BJ (cell line): ENCODE data around the gene PDE4A. TPM values are rescaled to one million over a fixed set of nuclear protein-coding genes. Genes with fewer than 3 reads are reported as not detected.

Experiments used
- CTCF ChIA-PET: fragments of 350-600 bp; formaldehyde crosslinking; extraction: SDS; loops from one replicate; lab custom pipeline; 2021; ENCODE audit warnings: antibody characterized with exemption, inconsistent platforms; lab: Yijun Ruan, JAX
- POLR2A ChIA-PET: fragments of 300-600 bp; sonication (Branson Sonifier 250); formaldehyde crosslinking; extraction: SDS; loops from one replicate; lab custom pipeline; 2021; ENCODE audit warnings: antibody characterized with exemption; lab: Charles Lee
- DNase-seq: peaks from one replicate; pipeline ENCODE4 v3.0.0-alpha.2; 2011; ENCODE audit warnings: low read depth
- H3K27me3 ChIP-seq: 2 replicates; pipeline ENCODE4 v1.6.0; 2011; ENCODE audit warnings: low read length; ENCODE audit not compliant: control insufficient read depth, insufficient read depth
- H3K36me3 ChIP-seq: 2 replicates; pipeline ENCODE4 v1.5.1; 2011; ENCODE audit warnings: low read length; ENCODE audit not compliant: control insufficient read depth, insufficient read depth
- H3K4me3 ChIP-seq: 2 replicates; pipeline ENCODE4 v1.5.1; 2011; ENCODE audit warnings: low read depth, mild to moderate bottlenecking, control low read depth, low read length
- polyA plus RNA-seq: library from polyadenylated mRNA; depleted of rRNA; stranded (reverse); fragments of >200 nt; gene quantifications from 2 replicates; pipeline ENCODE4 v1.2.3, GENCODE V29; 2011
- TF ChIP-seq, protein P1 (sequence below): IDR thresholded peaks from 2 replicates; pipeline ENCODE4 v1.5.1; 2011; ENCODE audit warnings: low read depth, mild to moderate bottlenecking, control low read depth, inconsistent platforms, low read length, moderate library complexity; ENCODE audit not compliant: insufficient read depth

Gene PDE4A
- polyA plus RNA-seq, 1 experiment: 4.2 TPM

DNA sequence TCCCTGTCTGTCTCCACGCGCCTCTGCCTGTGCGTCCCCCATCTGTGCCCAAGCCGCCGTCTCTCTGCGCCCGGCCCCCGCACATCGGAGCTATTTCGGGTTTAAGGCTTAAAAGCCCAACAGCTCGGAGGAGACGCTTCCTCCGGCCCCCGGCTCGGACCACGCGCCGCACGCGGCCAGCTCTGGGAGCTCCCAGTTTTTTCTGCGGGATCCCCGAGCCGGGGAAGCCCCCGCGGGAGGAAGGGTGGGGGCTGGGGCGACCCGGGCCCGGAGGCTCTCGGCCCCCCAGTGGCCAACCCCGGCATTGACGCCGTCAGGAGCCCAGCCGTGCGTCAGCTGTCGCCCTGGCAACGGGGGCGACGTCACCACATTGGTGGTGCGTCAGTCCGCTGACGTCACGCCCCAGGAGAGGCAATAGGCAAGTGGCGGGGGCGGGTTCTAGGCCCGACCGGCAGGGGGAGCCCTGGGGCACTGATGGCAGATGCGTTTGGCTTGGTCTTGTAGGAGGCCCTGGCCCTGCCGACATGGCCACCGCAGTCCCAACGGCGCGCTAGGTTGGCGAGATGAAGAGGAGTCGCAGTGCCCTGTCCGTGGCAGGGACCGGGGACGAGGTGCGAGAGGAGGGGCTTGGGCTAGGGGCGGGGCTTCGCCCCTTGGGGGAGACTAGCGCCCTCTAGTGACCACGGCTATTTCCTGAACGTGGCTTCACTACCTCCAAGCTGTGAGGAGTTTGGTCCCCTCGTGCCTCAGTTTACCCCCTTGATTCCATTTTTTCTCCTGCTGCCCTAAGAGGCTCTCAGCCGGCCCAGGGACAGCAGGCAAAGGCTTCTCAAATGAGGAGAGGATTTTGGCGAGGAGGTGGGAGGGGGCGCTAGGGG lies 3.7 kb upstream of the PDE4A start:
- H3K27me3 ChIP-seq: peaks cover 26% of the 10 kb centered on the region
- peak overlapping the region; percentile 54 for H3K4me3 ChIP-seq
- CTCF ChIA-PET: interaction anchor here (0.6 to 17.1 kb wide), 20 partner anchors 7 to 361 kb away, joined by 3 to 321 read pairs (median 5); partner anchors contain the start of genes CDC37, ICAM1 and ICAM5
- TF ChIP-seq, protein P1, sequence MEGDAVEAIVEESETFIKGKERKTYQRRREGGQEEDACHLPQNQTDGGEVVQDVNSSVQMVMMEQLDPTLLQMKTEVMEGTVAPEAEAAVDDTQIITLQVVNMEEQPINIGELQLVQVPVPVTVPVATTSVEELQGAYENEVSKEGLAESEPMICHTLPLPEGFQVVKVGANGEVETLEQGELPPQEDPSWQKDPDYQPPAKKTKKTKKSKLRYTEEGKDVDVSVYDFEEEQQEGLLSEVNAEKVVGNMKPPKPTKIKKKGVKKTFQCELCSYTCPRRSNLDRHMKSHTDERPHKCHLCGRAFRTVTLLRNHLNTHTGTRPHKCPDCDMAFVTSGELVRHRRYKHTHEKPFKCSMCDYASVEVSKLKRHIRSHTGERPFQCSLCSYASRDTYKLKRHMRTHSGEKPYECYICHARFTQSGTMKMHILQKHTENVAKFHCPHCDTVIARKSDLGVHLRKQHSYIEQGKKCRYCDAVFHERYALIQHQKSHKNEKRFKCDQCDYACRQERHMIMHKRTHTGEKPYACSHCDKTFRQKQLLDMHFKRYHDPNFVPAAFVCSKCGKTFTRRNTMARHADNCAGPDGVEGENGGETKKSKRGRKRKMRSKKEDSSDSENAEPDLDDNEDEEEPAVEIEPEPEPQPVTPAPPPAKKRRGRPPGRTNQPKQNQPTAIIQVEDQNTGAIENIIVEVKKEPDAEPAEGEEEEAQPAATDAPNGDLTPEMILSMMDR: peak; percentile 82
- no peaks in the 10 kb centered on the region for H3K36me3 ChIP-seq
- POLR2A ChIA-PET: no interaction called here
- DNase-seq: no peak

DNA sequence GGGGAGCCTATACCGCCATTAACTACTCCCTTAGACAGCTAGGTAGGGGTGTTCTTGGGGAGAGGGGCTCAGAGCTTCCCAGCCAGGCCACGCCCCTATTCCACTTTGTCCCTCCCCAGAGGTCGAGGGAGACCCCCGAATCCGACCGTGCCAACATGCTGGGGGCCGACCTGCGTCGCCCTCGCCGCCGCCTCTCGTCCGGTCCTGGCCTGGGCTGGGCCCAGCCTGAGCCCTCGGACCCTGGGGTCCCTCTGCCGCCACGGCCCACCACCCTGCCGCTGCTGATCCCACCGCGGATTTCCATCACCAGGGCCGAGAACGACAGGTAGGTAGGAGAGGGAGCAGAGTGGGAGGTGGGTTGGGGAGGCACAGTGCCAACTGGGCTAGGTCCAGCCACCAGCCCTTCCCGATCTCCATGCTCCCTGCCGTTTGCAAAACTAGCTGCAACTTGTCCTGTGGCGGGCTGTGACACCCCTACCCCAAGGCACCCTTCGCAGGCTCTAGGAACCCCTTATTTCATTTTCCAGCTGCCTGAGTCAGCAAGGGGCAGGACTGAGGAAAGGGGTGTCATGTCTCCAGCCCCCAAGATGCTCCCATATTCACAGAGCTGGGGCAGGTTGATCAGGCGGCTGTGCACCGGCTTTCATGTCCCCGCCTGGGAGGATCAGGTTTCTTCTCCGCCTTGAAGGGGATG lies 2.6 kb upstream of the PDE4A start:
- no peaks in the 10 kb centered on the region for H3K36me3 ChIP-seq
- TF ChIP-seq, protein P1: no peak
- CTCF ChIA-PET: interaction anchor here (0.5 to 17.1 kb wide), 17 partner anchors 10 to 362 kb away, joined by 3 to 321 read pairs (median 5); partner anchors contain the start of genes CDC37, ICAM1, ICAM5 and KRI1
- H3K4me3 ChIP-seq: no peak overlapping the region
- POLR2A ChIA-PET: interaction anchor here (1.2 kb wide), 1 partner anchor 12 kb away, joined by 8 read pairs; no protein-coding TSS in a partner anchor
- peaks cover 32% of the 10 kb centered on the region for H3K27me3 ChIP-seq
- DNase-seq: no peak

DNA sequence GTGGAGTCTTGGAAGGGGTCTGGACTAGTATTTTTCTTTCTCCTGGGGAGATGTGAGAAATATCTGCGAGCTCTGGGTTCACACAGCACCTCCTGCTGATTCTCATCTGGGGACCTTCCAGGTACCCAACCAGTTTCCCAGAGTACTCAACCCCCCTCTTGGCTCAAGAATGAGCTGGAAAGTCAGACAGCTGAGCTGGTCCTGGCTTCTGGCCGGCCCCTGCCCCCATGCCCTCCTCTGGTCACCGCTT lies 2.2 kb upstream of the PDE4A start:
- TF ChIP-seq, protein P1: no peak
- no peak for DNase-seq
- ChIA-PET POLR2A (interaction anchor here (1.2 kb wide), 1 partner anchor 13 kb away, joined by 8 read pairs; no protein-coding TSS in a partner anchor), CTCF (interaction anchor here (0.8 to 17.1 kb wide), 10 partner anchors 10 to 159 kb away, joined by 3 to 321 read pairs (median 6); partner anchors contain the start of genes CDC37, ICAM1, ICAM5 and KRI1)
- Histone ChIP-seq H3K27me3 (peaks cover 34% of the 10 kb centered on the region), H3K36me3 (no peaks in the 10 kb centered on the region), H3K4me3 (no peak overlapping the region)

DNA sequence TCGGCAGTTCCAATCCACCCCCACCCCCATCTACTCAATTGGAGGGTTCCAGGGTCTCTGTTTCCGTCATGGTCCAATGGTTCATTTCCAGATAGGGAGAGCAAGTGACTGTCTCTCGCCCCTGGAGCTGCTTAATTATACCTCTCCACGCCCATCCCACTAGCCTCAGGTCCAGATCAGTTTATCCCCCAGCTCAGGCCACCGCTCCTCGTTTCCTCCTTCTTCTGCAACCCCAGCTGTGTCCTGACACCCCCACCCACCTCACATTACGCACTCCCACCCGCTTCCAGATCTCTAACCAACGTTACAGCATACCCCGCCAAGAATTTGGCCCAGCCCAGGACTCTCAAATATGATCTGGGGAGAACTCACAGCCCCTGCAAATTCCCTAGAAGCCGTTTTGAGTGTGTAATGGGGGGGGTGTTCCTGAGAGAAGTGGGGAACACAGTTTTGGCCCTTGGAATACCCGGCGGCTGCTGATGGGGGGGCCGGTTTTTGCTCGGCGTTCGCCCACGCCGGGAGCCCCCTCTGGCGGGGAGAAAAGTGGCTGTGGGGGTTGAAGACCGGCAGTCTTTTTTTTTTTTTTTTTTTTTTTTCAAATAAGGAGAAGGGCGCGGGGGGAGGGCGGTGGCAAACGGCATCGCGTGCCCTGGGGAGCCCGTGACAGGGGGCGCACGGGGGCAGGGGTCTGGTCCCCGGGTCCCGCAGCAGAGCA lies 1.7 kb upstream of the PDE4A start:
- peaks cover 34% of the 10 kb centered on the region for H3K27me3 ChIP-seq
- ChIA-PET CTCF (interaction anchor here (0.6 to 17.1 kb wide), 11 partner anchors 9 to 160 kb away, joined by 3 to 321 read pairs (median 6); partner anchors contain the start of genes CDC37, ICAM1, ICAM5 and KRI1), POLR2A (interaction anchor here (0.8 to 1.2 kb wide), 2 partner anchors 10 to 13 kb away, joined by 8 read pairs; no protein-coding TSS in a partner anchor)
- no peaks in the 10 kb centered on the region for H3K36me3 ChIP-seq
- no peak for DNase-seq
- peak overlapping the region; percentile 3 for H3K4me3 ChIP-seq
- TF ChIP-seq, protein P1: peak; percentile 27
